Sigmoid colon (tissue), 4 donors: ENCODE measurements around the gene ZFAND3.

Experiments
- POLR2A ChIP-seq, 2 donors: fragments of 450-650 bp; IDR thresholded peaks; one replicate each; pipeline ENCODE4 v1.6.1; 2016; ENCODE audit warnings: antibody characterized with exemption in 2 of 2, mild to moderate bottlenecking in 2 of 2, moderate library complexity in 2 of 2
- POLR2AphosphoS5 ChIP-seq, 4 donors: sonication (generic); formaldehyde crosslinking; IDR thresholded peaks; one replicate each; pipeline ENCODE4 v1.6.1; 2017; ENCODE audit warnings: antibody characterized with exemption in 4 of 4
- TF ChIP-seq, protein P1 (sequence below), 4 experiments: fragments of 450-650 bp in 3 of 4; fragments of 200-600 bp in 1 of 4; IDR thresholded peaks; one replicate each; pipeline ENCODE4 v1.5.1; 2016 to 2019; ENCODE audit warnings: antibody characterized with exemption in 4 of 4, mild to moderate bottlenecking in 3 of 4, moderate library complexity in 2 of 4

DNA sequence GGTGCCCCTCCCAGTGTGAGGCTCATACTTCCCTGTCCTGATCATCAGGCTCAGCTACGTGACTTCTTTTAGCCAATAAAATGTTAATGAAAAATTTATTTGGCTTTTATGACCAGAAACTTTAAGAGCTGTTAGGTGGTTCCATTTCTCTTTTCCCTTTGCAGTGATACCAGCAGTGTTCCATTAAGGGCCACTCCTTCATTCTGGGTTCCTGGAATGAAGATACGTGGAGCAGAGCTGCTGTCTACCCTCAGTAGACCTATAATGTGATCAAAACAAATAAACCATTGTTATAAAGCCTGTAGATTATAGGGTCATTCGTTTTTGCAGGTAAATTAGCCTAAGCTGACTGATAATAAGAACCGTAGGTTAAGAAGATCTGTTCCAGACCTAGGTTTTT, 228.0 kb downstream of the ZFAND3 start:
- TF ChIP-seq, protein P1, sequence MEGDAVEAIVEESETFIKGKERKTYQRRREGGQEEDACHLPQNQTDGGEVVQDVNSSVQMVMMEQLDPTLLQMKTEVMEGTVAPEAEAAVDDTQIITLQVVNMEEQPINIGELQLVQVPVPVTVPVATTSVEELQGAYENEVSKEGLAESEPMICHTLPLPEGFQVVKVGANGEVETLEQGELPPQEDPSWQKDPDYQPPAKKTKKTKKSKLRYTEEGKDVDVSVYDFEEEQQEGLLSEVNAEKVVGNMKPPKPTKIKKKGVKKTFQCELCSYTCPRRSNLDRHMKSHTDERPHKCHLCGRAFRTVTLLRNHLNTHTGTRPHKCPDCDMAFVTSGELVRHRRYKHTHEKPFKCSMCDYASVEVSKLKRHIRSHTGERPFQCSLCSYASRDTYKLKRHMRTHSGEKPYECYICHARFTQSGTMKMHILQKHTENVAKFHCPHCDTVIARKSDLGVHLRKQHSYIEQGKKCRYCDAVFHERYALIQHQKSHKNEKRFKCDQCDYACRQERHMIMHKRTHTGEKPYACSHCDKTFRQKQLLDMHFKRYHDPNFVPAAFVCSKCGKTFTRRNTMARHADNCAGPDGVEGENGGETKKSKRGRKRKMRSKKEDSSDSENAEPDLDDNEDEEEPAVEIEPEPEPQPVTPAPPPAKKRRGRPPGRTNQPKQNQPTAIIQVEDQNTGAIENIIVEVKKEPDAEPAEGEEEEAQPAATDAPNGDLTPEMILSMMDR (IDR thresholded peaks at IDR 0.05): no peak
- TF ChIP-seq POLR2A (IDR thresholded peaks at IDR 0.05) (no peak), POLR2AphosphoS5 (IDR thresholded peaks at IDR 0.05) (no peak)
